Liver (tissue), 9 donors: ENCODE results near the gene TPK1. TPM values are rescaled to one million over a fixed set of nuclear protein-coding genes. Genes with fewer than 3 reads are reported as not detected.

Experiments
- DNase-seq: peaks from one replicate; pipeline ENCODE4 v3.0.0-alpha.2; 2017; ENCODE audit warnings: low spot score
- H3K27ac ChIP-seq, 2 donors: one replicate each; pipeline ENCODE4 v1.7.0; 2013; ENCODE audit warnings: inconsistent platforms in 2 of 2, low read length in 2 of 2, control low read depth in 1 of 2, low read depth in 1 of 2, mild to moderate bottlenecking in 1 of 2
- H3K27me3 ChIP-seq, 4 donors: one replicate each; pipeline versions ENCODE4 v1.6.1 to v1.7.0; 2013; ENCODE audit warnings: low read length in 3 of 4, inconsistent platforms in 1 of 4, mild to moderate bottlenecking in 1 of 4, moderate library complexity in 1 of 4; ENCODE audit not compliant: control insufficient read depth in 4 of 4, insufficient read depth in 4 of 4
- H3K36me3 ChIP-seq, 4 donors: one replicate each; pipeline versions ENCODE4 v1.6.1 to v1.7.0; 2013; ENCODE audit warnings: low read length in 3 of 4, mild to moderate bottlenecking in 3 of 4, low read depth in 1 of 4, moderate library complexity in 1 of 4; ENCODE audit not compliant: control insufficient read depth in 4 of 4, insufficient read depth in 3 of 4
- H3K4me1 ChIP-seq, 4 donors: one replicate each; pipeline versions ENCODE4 v1.6.1 to v1.7.0; 2013; ENCODE audit warnings: low read length in 3 of 4, mild to moderate bottlenecking in 3 of 4, moderate library complexity in 1 of 4; ENCODE audit not compliant: control insufficient read depth in 4 of 4, insufficient read depth in 4 of 4
- H3K4me3 ChIP-seq, 3 donors: one replicate each; pipeline versions ENCODE4 v1.6.1 to v1.7.0; 2013; ENCODE audit warnings: low read length in 3 of 3, control low read depth in 1 of 3, low read depth in 1 of 3, mild to moderate bottlenecking in 1 of 3
- H3K9ac ChIP-seq, 2 donors: one replicate each; pipeline ENCODE4 v1.7.0; 2013; ENCODE audit warnings: low read length in 2 of 2, mild to moderate bottlenecking in 2 of 2, moderate library complexity in 2 of 2, control low read depth in 1 of 2, low read depth in 1 of 2
- H3K9me3 ChIP-seq, 4 donors: one replicate each; pipeline versions ENCODE4 v1.6.1 to v1.7.0; 2013; ENCODE audit warnings: low read length in 3 of 4; ENCODE audit not compliant: control insufficient read depth in 4 of 4
- FOXA1 ChIP-seq: IDR thresholded peaks from 2 replicates; pipeline ENCODE4 v1.6.1; 2016; ENCODE audit warnings: antibody characterized with exemption
- FOXA2 ChIP-seq: IDR thresholded peaks from 2 replicates; pipeline ENCODE4 v1.6.1; 2016; ENCODE audit warnings: antibody characterized with exemption
- GABPA ChIP-seq, 2 donors: IDR thresholded peaks in 1 of 2; conservative IDR thresholded peaks in 1 of 2; 2 replicates each; pipeline ENCODE4 v1.6.1; 2016; ENCODE audit warnings: antibody characterized with exemption in 2 of 2, mild to moderate bottlenecking in 1 of 2, moderate library complexity in 1 of 2
- HNF4A ChIP-seq, 2 donors: conservative IDR thresholded peaks; 2 replicates each; pipeline ENCODE4 v1.6.1; 2016; ENCODE audit warnings: antibody characterized with exemption in 2 of 2, mild to moderate bottlenecking in 2 of 2
- HNF4G ChIP-seq: IDR thresholded peaks from 2 replicates; pipeline ENCODE4 v1.6.1; 2016; ENCODE audit warnings: antibody characterized with exemption
- JUND ChIP-seq, 2 donors: IDR thresholded peaks; 2 replicates each; pipeline ENCODE4 v1.6.1; 2016; ENCODE audit warnings: antibody characterized with exemption in 2 of 2
- NR2F2 ChIP-seq: IDR thresholded peaks from 2 replicates; pipeline ENCODE4 v1.6.1; 2016; ENCODE audit warnings: antibody characterized with exemption
- RAD21 ChIP-seq, 2 donors: IDR thresholded peaks; 2 replicates each; pipeline ENCODE4 v1.6.1; 2016; ENCODE audit warnings: antibody characterized with exemption in 2 of 2, mild to moderate bottlenecking in 2 of 2
- RXRA ChIP-seq, 2 donors: IDR thresholded peaks; 2 replicates each; pipeline ENCODE4 v1.6.1; 2017 to 2018; ENCODE audit warnings: antibody characterized with exemption in 2 of 2, mild to moderate bottlenecking in 1 of 2
- SP1 ChIP-seq: IDR thresholded peaks from 2 replicates; pipeline ENCODE4 v1.6.1; 2018; ENCODE audit warnings: antibody characterized with exemption, mild to moderate bottlenecking
- TAF1 ChIP-seq: conservative IDR thresholded peaks from 2 replicates; pipeline ENCODE4 v1.6.1; 2016; ENCODE audit warnings: antibody characterized with exemption, mild to moderate bottlenecking
- YY1 ChIP-seq: IDR thresholded peaks from 2 replicates; pipeline ENCODE4 v1.6.1; 2016; ENCODE audit warnings: antibody characterized with exemption, mild to moderate bottlenecking
- WGBS: extraction: QIAGEN DNeasy Blood & Tissue Kit; methylation state at CpG from one replicate; pipeline ENCODE4 v1.1.7; 2013; 5-methylcytosine and 5-hydroxymethylcytosine counted together
- polyA plus RNA-seq, 2 donors: library from polyadenylated mRNA; stranded (reverse) in 1 of 2; unstranded in 1 of 2; fragments of 200-250 nt in 1 of 2; fragments of >200 nt in 1 of 2; fragmentation: Nextera tagmentation in 1 of 2; extraction: Ambion mirVana in 1 of 2; gene quantifications; one replicate each; pipeline versions ENCODE4 v1.2.1 to v1.2.3, GENCODE V29; 2013 to 2015
- total RNA-seq, 2 donors: library from RNA; depleted of rRNA; stranded (reverse); fragments of >200 nt; gene quantifications; one replicate each; pipeline ENCODE4 v1.2.3, GENCODE V29; 2014
- TF ChIP-seq, protein P1 (sequence below): IDR thresholded peaks from 2 replicates; pipeline ENCODE4 v1.6.1; 2016; ENCODE audit warnings: antibody characterized with exemption
- TF ChIP-seq, protein P2 (sequence below): IDR thresholded peaks from 2 replicates; pipeline ENCODE4 v1.6.1; 2016; ENCODE audit warnings: antibody characterized with exemption
- TF ChIP-seq, protein P3 (sequence below): fragments of 150-350 bp; IDR thresholded peaks from 2 replicates; pipeline ENCODE4 v1.5.1; 2017; ENCODE audit warnings: improper control_type of control experiment, low read depth, low read length; ENCODE audit not compliant: missing input control
- TF ChIP-seq, protein P4 (sequence below): IDR thresholded peaks from 2 replicates; pipeline ENCODE4 v1.6.1; 2016; ENCODE audit warnings: antibody characterized with exemption
- donor health status: healthy.
- donor health status: healthy.
- donor health status: healthy.
- donor health status: healthy.
- donor health status: healthy.

Gene TPK1
- total and polyA plus RNA-seq, 4 donors: 2.2 to 7.5 (median 3.3) TPM

DNA sequence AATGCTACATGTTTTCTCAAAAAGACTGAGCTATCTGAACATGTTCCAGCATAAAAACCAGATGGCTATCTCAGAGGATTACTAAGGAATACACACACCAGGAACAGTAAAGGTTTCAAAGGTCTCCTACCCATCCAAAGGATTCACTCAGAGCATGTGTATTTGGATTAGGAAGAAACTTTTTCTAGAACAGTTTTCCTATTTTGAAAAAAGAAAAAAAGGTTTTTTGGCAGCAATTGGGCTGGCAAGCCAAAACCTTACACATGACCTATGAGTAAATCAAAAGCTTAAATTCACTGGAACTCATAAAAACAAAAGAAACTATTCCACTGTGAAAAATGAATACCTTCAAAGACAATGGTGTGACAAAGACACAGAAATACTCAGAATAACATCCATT, 9.6 kb downstream of the TPK1 start:
- no peaks in the 10 kb centered on the region for H3K27me3 ChIP-seq
- no peaks in the 10 kb centered on the region for H3K9me3 ChIP-seq
- H3K27ac ChIP-seq: no peak overlapping the region
- no peak overlapping the region for H3K4me3 ChIP-seq
- no peak overlapping the region for H3K9ac ChIP-seq
- no peak for DNase-seq
- H3K36me3 ChIP-seq: no peaks in the 10 kb centered on the region
- TF ChIP-seq, protein P1, sequence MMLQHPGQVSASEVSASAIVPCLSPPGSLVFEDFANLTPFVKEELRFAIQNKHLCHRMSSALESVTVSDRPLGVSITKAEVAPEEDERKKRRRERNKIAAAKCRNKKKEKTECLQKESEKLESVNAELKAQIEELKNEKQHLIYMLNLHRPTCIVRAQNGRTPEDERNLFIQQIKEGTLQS: no peak
- no peaks in the 10 kb centered on the region for H3K4me1 ChIP-seq

DNA sequence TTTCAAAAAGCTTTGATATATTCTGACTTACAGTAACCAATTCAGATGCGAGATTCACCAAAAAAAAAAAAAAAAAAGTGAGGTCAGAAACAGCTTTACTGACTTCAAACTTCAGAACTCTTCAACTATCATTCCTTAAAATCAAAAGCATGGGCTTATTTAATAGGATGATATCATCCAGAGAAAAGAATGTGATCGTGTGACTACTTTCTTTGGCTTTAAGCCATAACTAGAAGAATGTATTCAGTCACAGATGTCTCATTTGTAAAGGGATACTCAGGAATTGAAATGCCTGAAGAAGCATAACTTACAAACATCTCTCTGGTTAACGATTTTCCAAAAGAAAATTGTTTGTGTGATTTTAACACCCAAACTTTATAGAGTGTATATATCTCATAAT, 11.5 kb downstream of the TPK1 start:
- H3K9me3 ChIP-seq: no peaks in the 10 kb centered on the region
- no peaks in the 10 kb centered on the region for H3K4me1 ChIP-seq
- DNase-seq: no peak
- no peaks in the 10 kb centered on the region for H3K27me3 ChIP-seq
- no peaks in the 10 kb centered on the region for H3K36me3 ChIP-seq
- no peak overlapping the region for H3K9ac ChIP-seq
- H3K4me3 ChIP-seq: no peak overlapping the region
- TF ChIP-seq FOXA2 (no peak), NR2F2 (no peak), HNF4G (no peak), RXRA (IDR thresholded peaks at IDR 0.05) (no peak), RAD21 (IDR thresholded peaks at IDR 0.05) (no peak), FOXA1 (no peak), TAF1 (no peak), HNF4A (conservative IDR thresholded peaks at IDR 0.05) (no peak)
- TF ChIP-seq, protein P2, sequence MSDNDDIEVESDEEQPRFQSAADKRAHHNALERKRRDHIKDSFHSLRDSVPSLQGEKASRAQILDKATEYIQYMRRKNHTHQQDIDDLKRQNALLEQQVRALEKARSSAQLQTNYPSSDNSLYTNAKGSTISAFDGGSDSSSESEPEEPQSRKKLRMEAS: no peak
- TF ChIP-seq, protein P1: no peak
- H3K27ac ChIP-seq: no peak overlapping the region
- 81% methylated on average over 3 of the region's 3 CpGs for WGBS

DNA sequence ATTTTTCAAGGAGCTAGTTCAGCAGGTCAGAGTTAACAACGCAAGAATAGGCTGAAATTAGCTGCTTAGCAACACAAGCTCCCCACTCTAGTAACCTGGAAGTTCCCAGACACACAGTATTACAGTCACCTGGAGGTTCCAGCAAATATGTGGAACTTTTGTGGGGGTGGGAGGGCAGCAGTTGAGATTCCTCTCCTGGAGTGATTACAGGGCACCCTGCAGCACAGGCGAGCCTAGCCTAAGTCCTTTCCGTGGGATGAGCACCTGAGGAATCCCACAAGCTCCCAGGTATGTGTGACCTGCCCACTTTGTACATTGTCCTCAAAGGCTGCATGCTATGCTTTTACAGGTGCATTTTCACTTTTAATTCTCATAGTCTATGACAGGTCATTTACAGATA, 13.6 kb downstream of the TPK1 start:
- no peak overlapping the region for H3K27ac ChIP-seq
- H3K4me1 ChIP-seq: no peaks in the 10 kb centered on the region

More for the DNA sequence above, 13.6 kb downstream of the TPK1 start:
- no peaks in the 10 kb centered on the region for H3K36me3 ChIP-seq
- H3K4me3 ChIP-seq: no peak overlapping the region
- no peak for DNase-seq
- H3K27me3 ChIP-seq: no peaks in the 10 kb centered on the region
- H3K9ac ChIP-seq: no peak overlapping the region
- no peaks in the 10 kb centered on the region for H3K9me3 ChIP-seq
- TF ChIP-seq, protein P1: no peak
- TF ChIP-seq FOXA1: no peak
- TF ChIP-seq SP1: no peak
- no peak for TF ChIP-seq HNF4A (conservative IDR thresholded peaks at IDR 0.05)
- no peak for TF ChIP-seq YY1
- TF ChIP-seq, protein P2: no peak
- TF ChIP-seq, protein P3, sequence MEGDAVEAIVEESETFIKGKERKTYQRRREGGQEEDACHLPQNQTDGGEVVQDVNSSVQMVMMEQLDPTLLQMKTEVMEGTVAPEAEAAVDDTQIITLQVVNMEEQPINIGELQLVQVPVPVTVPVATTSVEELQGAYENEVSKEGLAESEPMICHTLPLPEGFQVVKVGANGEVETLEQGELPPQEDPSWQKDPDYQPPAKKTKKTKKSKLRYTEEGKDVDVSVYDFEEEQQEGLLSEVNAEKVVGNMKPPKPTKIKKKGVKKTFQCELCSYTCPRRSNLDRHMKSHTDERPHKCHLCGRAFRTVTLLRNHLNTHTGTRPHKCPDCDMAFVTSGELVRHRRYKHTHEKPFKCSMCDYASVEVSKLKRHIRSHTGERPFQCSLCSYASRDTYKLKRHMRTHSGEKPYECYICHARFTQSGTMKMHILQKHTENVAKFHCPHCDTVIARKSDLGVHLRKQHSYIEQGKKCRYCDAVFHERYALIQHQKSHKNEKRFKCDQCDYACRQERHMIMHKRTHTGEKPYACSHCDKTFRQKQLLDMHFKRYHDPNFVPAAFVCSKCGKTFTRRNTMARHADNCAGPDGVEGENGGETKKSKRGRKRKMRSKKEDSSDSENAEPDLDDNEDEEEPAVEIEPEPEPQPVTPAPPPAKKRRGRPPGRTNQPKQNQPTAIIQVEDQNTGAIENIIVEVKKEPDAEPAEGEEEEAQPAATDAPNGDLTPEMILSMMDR: no peak
- no peak for TF ChIP-seq RXRA (IDR thresholded peaks at IDR 0.05)
- TF ChIP-seq JUND (IDR thresholded peaks at IDR 0.05): no peak
- no peak for TF ChIP-seq NR2F2
- TF ChIP-seq, protein P4, sequence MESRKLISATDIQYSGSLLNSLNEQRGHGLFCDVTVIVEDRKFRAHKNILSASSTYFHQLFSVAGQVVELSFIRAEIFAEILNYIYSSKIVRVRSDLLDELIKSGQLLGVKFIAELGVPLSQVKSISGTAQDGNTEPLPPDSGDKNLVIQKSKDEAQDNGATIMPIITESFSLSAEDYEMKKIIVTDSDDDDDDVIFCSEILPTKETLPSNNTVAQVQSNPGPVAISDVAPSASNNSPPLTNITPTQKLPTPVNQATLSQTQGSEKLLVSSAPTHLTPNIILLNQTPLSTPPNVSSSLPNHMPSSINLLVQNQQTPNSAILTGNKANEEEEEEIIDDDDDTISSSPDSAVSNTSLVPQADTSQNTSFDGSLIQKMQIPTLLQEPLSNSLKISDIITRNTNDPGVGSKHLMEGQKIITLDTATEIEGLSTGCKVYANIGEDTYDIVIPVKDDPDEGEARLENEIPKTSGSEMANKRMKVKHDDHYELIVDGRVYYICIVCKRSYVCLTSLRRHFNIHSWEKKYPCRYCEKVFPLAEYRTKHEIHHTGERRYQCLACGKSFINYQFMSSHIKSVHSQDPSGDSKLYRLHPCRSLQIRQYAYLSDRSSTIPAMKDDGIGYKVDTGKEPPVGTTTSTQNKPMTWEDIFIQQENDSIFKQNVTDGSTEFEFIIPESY: no peak
- no peak for TF ChIP-seq RAD21 (IDR thresholded peaks at IDR 0.05)
- TF ChIP-seq GABPA (IDR thresholded peaks at IDR 0.05 in 1 of 2, conservative IDR thresholded peaks at IDR 0.05 in 1 of 2): no peak
- TF ChIP-seq HNF4G: no peak
- no peak for TF ChIP-seq FOXA2
- 82% methylated on average over 3 of the region's 3 CpGs for WGBS
